ENCODE measurements around the gene CDKL5.

DNA sequence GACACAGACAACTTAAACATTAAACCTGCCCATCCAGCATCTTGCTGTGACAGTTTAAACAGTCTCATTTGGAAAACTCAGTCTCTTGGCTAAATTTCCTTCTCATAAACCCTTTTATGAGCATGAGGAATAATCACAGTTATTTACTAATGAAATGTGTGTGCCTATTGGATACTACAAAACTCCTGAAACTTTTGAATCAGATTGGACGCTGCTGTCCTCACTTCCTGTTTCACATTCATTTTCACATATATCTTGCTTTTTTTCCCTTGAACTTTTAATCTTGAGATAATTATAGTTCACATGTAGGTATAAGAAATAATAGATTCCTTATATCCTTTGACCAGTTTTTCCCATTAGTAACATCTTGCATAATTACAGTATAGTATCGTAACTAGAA, 111.7 kb downstream of the CDKL5 start:
- TF ChIP-seq, protein P1, sequence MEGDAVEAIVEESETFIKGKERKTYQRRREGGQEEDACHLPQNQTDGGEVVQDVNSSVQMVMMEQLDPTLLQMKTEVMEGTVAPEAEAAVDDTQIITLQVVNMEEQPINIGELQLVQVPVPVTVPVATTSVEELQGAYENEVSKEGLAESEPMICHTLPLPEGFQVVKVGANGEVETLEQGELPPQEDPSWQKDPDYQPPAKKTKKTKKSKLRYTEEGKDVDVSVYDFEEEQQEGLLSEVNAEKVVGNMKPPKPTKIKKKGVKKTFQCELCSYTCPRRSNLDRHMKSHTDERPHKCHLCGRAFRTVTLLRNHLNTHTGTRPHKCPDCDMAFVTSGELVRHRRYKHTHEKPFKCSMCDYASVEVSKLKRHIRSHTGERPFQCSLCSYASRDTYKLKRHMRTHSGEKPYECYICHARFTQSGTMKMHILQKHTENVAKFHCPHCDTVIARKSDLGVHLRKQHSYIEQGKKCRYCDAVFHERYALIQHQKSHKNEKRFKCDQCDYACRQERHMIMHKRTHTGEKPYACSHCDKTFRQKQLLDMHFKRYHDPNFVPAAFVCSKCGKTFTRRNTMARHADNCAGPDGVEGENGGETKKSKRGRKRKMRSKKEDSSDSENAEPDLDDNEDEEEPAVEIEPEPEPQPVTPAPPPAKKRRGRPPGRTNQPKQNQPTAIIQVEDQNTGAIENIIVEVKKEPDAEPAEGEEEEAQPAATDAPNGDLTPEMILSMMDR (IDR thresholded peaks at IDR 0.05; ENCODE audit: borderline replicate concordance, extremely low read depth, low read length, poor library complexity, severe bottlenecking): no peak
- TF ChIP-seq EZH2 (IDR thresholded peaks at IDR 0.05; ENCODE audit: borderline replicate concordance, low read depth, low read length, severe bottlenecking): no peak
